Panc1 (cell line): Measurements from ENCODE around the gene KIF26B.

Experiments
- POLR2AphosphoS5 ChIP-seq: IDR thresholded peaks from 2 replicates; pipeline ENCODE4 v1.6.1; 2012; ENCODE audit warnings: mild to moderate bottlenecking, low read depth, low read length, moderate library complexity
- SIN3A ChIP-seq: IDR thresholded peaks from 2 replicates; pipeline ENCODE4 v1.6.1; 2012; ENCODE audit warnings: low read depth, mild to moderate bottlenecking, low read length, moderate library complexity, borderline replicate concordance; ENCODE audit not compliant: insufficient read depth
- TCF7L2 ChIP-seq: IDR thresholded peaks from 2 replicates; pipeline ENCODE4 v1.6.1; 2011; ENCODE audit warnings: mild to moderate bottlenecking, low read depth, low read length, inconsistent platforms
- TF ChIP-seq, protein P1 (sequence below): fragments of 450-650 bp; IDR thresholded peaks from 2 replicates; pipeline ENCODE4 v1.5.1; 2017; ENCODE audit warnings: mild to moderate bottlenecking

GRCh38 chr1:245325922-245326795, 171.4 kb downstream of the KIF26B start:
- TF ChIP-seq, protein P1, sequence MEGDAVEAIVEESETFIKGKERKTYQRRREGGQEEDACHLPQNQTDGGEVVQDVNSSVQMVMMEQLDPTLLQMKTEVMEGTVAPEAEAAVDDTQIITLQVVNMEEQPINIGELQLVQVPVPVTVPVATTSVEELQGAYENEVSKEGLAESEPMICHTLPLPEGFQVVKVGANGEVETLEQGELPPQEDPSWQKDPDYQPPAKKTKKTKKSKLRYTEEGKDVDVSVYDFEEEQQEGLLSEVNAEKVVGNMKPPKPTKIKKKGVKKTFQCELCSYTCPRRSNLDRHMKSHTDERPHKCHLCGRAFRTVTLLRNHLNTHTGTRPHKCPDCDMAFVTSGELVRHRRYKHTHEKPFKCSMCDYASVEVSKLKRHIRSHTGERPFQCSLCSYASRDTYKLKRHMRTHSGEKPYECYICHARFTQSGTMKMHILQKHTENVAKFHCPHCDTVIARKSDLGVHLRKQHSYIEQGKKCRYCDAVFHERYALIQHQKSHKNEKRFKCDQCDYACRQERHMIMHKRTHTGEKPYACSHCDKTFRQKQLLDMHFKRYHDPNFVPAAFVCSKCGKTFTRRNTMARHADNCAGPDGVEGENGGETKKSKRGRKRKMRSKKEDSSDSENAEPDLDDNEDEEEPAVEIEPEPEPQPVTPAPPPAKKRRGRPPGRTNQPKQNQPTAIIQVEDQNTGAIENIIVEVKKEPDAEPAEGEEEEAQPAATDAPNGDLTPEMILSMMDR = no peak
- no peak for TF ChIP-seq SIN3A
- no peak for TF ChIP-seq POLR2AphosphoS5
- no peak for TF ChIP-seq TCF7L2
